A549 (cell line): Measurements from ENCODE around the gene CDC14B. TPM values are rescaled to one million over a fixed set of nuclear protein-coding genes. Genes with fewer than 3 reads are reported as not detected.

Experiments used
- ATAC-seq, 2 experiments: fragments of 200-7000 bp in 1 of 2; fragments of >200 bp in 1 of 2; cut with Nextera tagmentation in 1 of 2; cut with Tn5 transposase in 1 of 2; 3 replicates each; pipeline versions ENCODE4 v1.8.0 to v1.9.1; 2018 to 2020; ENCODE audit warnings: mild to moderate bottlenecking in 1 of 2, moderate library complexity in 1 of 2
- CTCF ChIA-PET: fragments of 300-600 bp; sonication (Branson Sonifier 250); formaldehyde crosslinking; extraction: SDS; loops from one replicate; lab custom pipeline; 2021; ENCODE audit warnings: antibody characterized with exemption, inconsistent platforms; lab: Yijun Ruan, JAX
- POLR2A ChIA-PET: fragments of 350-600 bp; formaldehyde crosslinking; extraction: SDS; loops from one replicate; lab custom pipeline; 2021; ENCODE audit warnings: antibody characterized with exemption, inconsistent platforms; lab: Yijun Ruan, JAX
- DNase-seq, 2 experiments: peaks; one replicate each; pipeline versions ENCODE4 v3.0.0 to v3.0.0-alpha.2; 2011 to 2016; ENCODE audit warnings: low read depth in 1 of 2, low spot score in 1 of 2
- FAIRE-seq: peaks from 2 replicates; lab custom pipeline; 2011; peaks lifted over from hg19 to GRCh38; lab: Jason Lieb, UNC
- H3K27ac ChIP-seq, 2 experiments: fragments of >200 bp; sonication (Bioruptor Twin); formaldehyde crosslinking; 3 replicates each; pipeline ENCODE4 v1.5.1; 2016 to 2017
- H3K4me1 ChIP-seq: fragments of >200 bp; sonication (Bioruptor Twin); formaldehyde crosslinking; 3 replicates; pipeline ENCODE4 v1.6.1; 2016
- H3K4me2 ChIP-seq: fragments of >200 bp; sonication (Bioruptor Twin); formaldehyde crosslinking; 3 replicates; pipeline ENCODE4 v1.6.1; 2016
- H3K4me3 ChIP-seq: fragments of >200 bp; sonication (Bioruptor Twin); formaldehyde crosslinking; 3 replicates; pipeline ENCODE4 v1.5.1; 2016
- H3K9me3 ChIP-seq: fragments of >200 bp; sonication (Bioruptor Twin); formaldehyde crosslinking; 3 replicates; pipeline ENCODE4 v1.6.1; 2016
- ATOH8 ChIP-seq: fragments of 250-450 bp; sonication (Bioruptor Pico); IDR thresholded peaks from 2 replicates; pipeline ENCODE4 v1.5.0; 2020; ENCODE audit warnings: low read depth, mild to moderate bottlenecking, moderate library complexity
- CBX2 ChIP-seq: fragments of 200-600 bp; sonication (generic); IDR thresholded peaks from 2 replicates; pipeline ENCODE4 v1.6.1; 2016; ENCODE audit warnings: low read depth, mild to moderate bottlenecking, borderline replicate concordance
- CEBPB ChIP-seq, 2 experiments: fragments of >200 bp in 1 of 2; sonication (Bioruptor Twin) in 1 of 2; formaldehyde crosslinking in 1 of 2; IDR thresholded peaks; 2 replicates each; pipeline ENCODE4 v1.6.1; 2012 to 2016
- CHD4 ChIP-seq: fragments of 200-600 bp; sonication (generic); IDR thresholded peaks from 2 replicates; pipeline ENCODE4 v1.6.1; 2016; ENCODE audit warnings: antibody characterized with exemption, mild to moderate bottlenecking, borderline replicate concordance
- ELK1 ChIP-seq: fragments of 150-350 bp; IDR thresholded peaks from 2 replicates; pipeline ENCODE4 v1.6.1; 2014; ENCODE audit warnings: low read depth, mild to moderate bottlenecking, low read length
- FOXS1 ChIP-seq: fragments of 250-450 bp; sonication (Bioruptor Pico); IDR thresholded peaks from 2 replicates; pipeline ENCODE4 v1.5.0; 2020; ENCODE audit warnings: mild to moderate bottlenecking, moderate library complexity
- HOXA7 ChIP-seq: fragments of 250-450 bp; sonication (Bioruptor Pico); IDR thresholded peaks from 2 replicates; pipeline ENCODE4 v1.5.0; 2020; ENCODE audit warnings: mild to moderate bottlenecking, moderate library complexity
- HOXB5 ChIP-seq: fragments of 250-450 bp; sonication (Bioruptor Pico); IDR thresholded peaks from 2 replicates; pipeline ENCODE4 v1.5.0; 2020; ENCODE audit warnings: mild to moderate bottlenecking, moderate library complexity
- KDM5A ChIP-seq: fragments of 200-600 bp; sonication (generic); IDR thresholded peaks from 2 replicates; pipeline ENCODE4 v1.6.1; 2016; ENCODE audit warnings: antibody characterized with exemption, mild to moderate bottlenecking
- ZFP36 ChIP-seq: fragments of 450-650 bp; IDR thresholded peaks from 2 replicates; pipeline ENCODE4 v1.6.1; 2014; ENCODE audit warnings: borderline replicate concordance; ENCODE audit not compliant: partially characterized antibody
- WGBS: methylation state at CpG from one replicate; pipeline ENCODE4 v1.1.6; 2017; ENCODE audit errors: missing lambda C conversion rate; 5-methylcytosine and 5-hydroxymethylcytosine counted together
- polyA plus RNA-seq, 4 experiments: library from polyadenylated mRNA; depleted of rRNA in 3 of 4; stranded (reverse); fragments of >200 nt; fragmentation: RNase III in 1 of 4; extraction: RNeasy Plus Mini Kit Qiagen cat#74134 plus additional on column Dnase treatment in 1 of 4; gene quantifications; 2 replicates in 3 of 4; 3 replicates in 1 of 4; pipeline ENCODE4 v1.2.3, GENCODE V29; 2011 to 2017
- TF ChIP-seq, protein P1 (sequence below): IDR thresholded peaks from 2 replicates; pipeline ENCODE4 v1.6.1; 2012
- TF ChIP-seq, protein P2 (sequence below): fragments of 250-450 bp; sonication (Bioruptor Pico); IDR thresholded peaks from 2 replicates; pipeline ENCODE4 v1.5.0; 2021; ENCODE audit warnings: mild to moderate bottlenecking, moderate library complexity, borderline replicate concordance

Gene CDC14B
- polyA plus RNA-seq, 2 of the 4 experiments (the other 2 are of a cell fraction), result 9.9 to 17.3 TPM

GRCh38 chr9:96519787-96520186 lies 99.9 kb downstream of the CDC14B start:
- TF ChIP-seq, protein P1, sequence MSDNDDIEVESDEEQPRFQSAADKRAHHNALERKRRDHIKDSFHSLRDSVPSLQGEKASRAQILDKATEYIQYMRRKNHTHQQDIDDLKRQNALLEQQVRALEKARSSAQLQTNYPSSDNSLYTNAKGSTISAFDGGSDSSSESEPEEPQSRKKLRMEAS, result no peak
- TF ChIP-seq ZFP36 (no peak), HOXA7 (CRISPR knock-in tag) (no peak), HOXB5 (CRISPR knock-in tag) (no peak)
- Histone ChIP-seq H3K4me3 (no peak overlapping the region), H3K4me1 (no peaks in the 10 kb centered on the region), H3K9me3 (no peaks in the 10 kb centered on the region), H3K4me2 (no peak overlapping the region), H3K27ac (no peak overlapping the region)
- ATAC-seq, result no peak
- no peak for FAIRE-seq
- no peak for DNase-seq
- CTCF ChIA-PET, result no interaction called here
- POLR2A ChIA-PET, result no interaction called here
- WGBS, result 70% methylated on average over 2 of the region's 2 CpGs

DNA sequence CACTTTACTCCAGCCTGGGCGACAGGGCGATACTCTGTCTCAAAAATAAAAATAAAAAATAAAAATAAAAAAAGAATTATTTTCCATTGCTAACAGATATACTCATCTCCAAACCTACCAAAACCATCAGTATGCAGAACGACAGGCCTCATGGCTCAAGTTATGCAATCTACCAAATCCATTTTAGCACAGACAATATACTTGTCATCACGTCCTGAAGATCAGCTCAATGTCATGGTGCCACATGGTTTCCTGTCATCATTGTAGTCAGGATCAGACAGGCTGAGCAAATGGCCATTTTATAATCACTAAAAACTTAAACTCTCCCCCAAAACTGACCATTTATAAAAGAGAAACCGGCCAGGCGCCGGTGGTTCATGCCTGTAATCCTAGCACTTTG lies 100.5 kb downstream of the CDC14B start:
- ATAC-seq, result no peak
- TF ChIP-seq FOXS1 (CRISPR knock-in tag) (no peak), CEBPB (IDR thresholded peaks at IDR 0.05) (no peak), CBX2 (no peak)
- FAIRE-seq, result no peak
- H3K4me2 ChIP-seq, result no peak overlapping the region
- H3K4me3 ChIP-seq, result no peak overlapping the region
- ChIA-PET CTCF (no interaction called here), POLR2A (no interaction called here)
- H3K9me3 ChIP-seq, result no peaks in the 10 kb centered on the region
- no peak for DNase-seq
- H3K4me1 ChIP-seq, result no peaks in the 10 kb centered on the region
- 94% methylated on average over 7 of the region's 7 CpGs for WGBS
- H3K27ac ChIP-seq, result no peak overlapping the region

- ChIA-PET POLR2A (no interaction called here), CTCF (interaction anchor here (0.6 to 0.8 kb wide), 2 partner anchors 15 to 53 kb away, joined by 3 to 4 read pairs; no protein-coding TSS in a partner anchor)
- DNase-seq (no peak), FAIRE-seq (no peak), ATAC-seq (no peak)
- H3K4me1 ChIP-seq, result no peaks in the 10 kb centered on the region
- no peak overlapping the region for H3K4me3 ChIP-seq
- no peaks in the 10 kb centered on the region for H3K9me3 ChIP-seq
- TF ChIP-seq, protein P2, sequence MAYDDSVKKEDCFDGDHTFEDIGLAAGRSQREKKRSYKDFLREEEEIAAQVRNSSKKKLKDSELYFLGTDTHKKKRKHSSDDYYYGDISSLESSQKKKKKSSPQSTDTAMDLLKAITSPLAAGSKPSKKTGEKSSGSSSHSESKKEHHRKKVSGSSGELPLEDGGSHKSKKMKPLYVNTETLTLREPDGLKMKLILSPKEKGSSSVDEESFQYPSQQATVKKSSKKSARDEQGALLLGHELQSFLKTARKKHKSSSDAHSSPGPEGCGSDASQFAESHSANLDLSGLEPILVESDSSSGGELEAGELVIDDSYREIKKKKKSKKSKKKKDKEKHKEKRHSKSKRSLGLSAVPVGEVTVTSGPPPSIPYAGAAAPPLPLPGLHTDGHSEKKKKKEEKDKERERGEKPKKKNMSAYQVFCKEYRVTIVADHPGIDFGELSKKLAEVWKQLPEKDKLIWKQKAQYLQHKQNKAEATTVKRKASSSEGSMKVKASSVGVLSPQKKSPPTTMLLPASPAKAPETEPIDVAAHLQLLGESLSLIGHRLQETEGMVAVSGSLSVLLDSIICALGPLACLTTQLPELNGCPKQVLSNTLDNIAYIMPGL (CRISPR knock-in tag), result no peak
- peak; percentile 50 to 74; a peak in 3 of 4 replicates for TF ChIP-seq CEBPB (IDR thresholded peaks at IDR 0.05)
- no peak overlapping the region for H3K27ac ChIP-seq
- 91% methylated on average over 5 of the region's 5 CpGs for WGBS
- H3K4me2 ChIP-seq, result no peak overlapping the region
Observed at GRCh38 chr9:96515621-96516470, 103.8 kb downstream of the CDC14B start.

GRCh38 chr9:96514800-96515158 lies 104.9 kb downstream of the CDC14B start:
- FAIRE-seq (peak; percentile 28), ATAC-seq (no peak), DNase-seq (no peak)
- 82% methylated on average over 3 of the region's 3 CpGs for WGBS
- POLR2A ChIA-PET, result no interaction called here
- no peak overlapping the region for H3K4me3 ChIP-seq
- TF ChIP-seq CBX2, result no peak
- no peak for TF ChIP-seq KDM5A
- TF ChIP-seq CHD4, result no peak
- TF ChIP-seq ELK1, result no peak
- no peak for TF ChIP-seq FOXS1 (CRISPR knock-in tag)
- TF ChIP-seq CEBPB (IDR thresholded peaks at IDR 0.05), result no peak
- TF ChIP-seq HOXA7 (CRISPR knock-in tag), result no peak
- TF ChIP-seq ATOH8 (CRISPR knock-in tag), result no peak
- TF ChIP-seq, all 56 proteins: peak for 0
- Histone ChIP-seq H3K4me1 (no peaks in the 10 kb centered on the region), H3K4me2 (no peak overlapping the region), H3K27ac (no peak overlapping the region), H3K9me3 (no peaks in the 10 kb centered on the region)
- CTCF ChIA-PET, result interaction anchor here (1.1 kb wide), 1 partner anchor 11 kb away, joined by 3 read pairs; no protein-coding TSS in a partner anchor
